GM21423 (cell line): ENCODE data around the gene TMEM209.

ENCODE experiments used
- ATAC-seq: cut with Tn5 transposase; IDR thresholded peaks from one replicate; pipeline ENCODE4 v1.9.1; 2021; ENCODE audit warnings: mild to moderate bottlenecking, moderate library complexity; ENCODE audit not compliant: unreplicated experiment

The TMEM209 gene

DNA sequence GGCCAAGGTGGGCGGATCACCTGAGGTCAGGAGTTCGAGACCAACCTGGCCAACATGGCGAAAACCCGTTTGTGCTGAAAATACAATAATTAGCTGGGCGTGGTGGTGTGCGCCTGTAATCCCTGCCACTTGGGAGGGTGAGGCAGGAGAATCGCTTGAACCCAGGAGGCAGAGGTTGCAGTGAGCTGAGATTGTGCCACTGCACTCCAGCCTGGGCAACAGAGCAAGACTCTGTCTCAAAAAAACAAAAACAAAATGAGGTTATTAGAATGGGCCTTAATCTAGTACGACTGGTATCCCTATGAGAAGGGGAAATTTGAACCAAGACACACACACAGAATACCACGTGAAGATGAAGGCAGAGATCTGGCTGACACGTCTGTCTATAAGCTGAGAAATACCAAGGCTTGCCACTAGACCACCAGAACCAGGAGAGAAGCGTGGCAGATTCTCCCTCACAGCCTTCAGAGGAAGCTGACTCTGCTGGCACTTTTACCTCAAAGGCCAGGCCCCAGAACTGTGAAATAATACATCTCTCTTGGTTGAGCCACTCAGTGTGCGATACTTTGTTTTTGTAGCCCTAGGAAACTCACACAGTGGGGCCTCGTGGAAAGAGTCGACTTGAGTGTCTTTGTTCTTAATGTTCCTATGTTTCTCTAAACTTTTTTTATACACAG lies 59.6 kb downstream of the TMEM209 start:
- no peak for ATAC-seq

DNA sequence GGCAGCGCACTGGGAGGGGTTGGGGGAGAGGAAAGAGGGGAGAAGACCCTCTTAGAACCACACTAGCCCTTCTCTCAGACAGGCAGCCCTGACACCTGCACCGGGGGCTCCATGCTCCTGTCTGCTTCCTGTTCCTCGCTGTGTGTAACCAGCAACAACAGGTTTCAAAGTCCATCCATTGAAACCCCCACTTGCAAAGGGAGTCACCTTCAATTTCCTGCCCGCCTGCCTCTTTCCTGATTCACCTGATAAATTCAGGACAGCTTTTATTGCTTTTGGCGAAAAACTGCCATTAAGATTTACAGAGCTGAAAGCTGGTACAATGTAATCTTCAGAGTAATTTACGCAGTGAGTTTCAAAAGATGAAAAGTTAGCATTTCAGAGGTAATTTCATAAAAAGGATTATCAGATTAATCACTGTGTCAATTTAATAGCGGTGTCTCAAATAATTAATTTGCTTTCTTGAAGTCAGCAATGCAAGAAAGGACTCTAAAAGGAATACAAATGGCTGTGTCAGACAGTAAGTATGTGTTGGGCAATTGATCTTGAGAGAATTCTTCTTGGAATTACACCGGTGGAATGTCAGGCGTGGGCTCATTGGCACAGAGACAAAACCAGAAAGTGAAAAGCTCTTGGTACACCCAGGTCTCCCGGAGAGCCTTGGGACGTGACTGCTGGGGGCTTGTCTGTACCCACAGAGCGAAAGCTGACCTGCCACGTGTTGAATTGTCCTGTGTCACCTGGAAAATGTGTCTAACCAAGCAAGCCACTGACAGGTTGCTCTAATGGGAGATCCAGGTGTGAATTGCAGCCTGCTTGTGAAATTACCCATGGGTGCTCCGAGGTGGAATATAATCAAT lies 60.7 kb downstream of the TMEM209 start:
- ATAC-seq, result no peak

DNA sequence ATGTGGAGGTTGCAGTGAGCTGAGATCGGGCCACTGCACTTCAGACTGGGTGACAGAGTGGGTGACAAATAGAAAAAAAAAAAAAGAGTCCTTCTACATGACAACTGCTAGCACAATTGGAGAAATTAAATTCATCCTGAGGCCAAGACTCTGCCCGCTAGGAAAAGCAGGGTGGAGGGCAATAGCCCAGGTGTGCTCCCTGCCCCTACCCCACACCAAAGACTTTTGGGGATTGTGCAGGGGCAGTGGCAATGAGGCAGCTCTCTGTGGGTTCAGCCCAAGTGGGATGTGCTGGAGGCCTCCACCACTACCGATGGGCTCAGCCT lies 61.3 kb downstream of the TMEM209 start:
- ATAC-seq, result no peak

DNA sequence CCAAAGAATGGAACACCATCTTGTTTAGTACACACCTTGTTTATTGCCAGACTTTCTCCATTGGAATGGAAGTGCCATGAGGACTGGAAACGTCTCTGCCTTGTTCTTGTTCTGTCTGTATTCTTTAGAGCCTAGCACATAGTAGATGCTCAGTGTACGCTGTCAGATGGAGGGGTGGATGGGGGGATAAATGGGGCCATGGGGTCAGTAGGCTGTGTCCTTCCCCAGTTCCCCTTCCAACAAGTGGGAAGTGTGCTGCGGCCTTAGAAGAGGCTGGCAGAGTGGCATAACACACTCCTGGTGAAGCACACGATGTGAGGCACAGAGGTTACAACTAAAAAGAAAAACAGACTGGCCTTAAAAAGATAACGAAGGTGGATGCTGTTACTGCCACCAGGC lies 61.9 kb downstream of the TMEM209 start:
- ATAC-seq, result no peak

DNA sequence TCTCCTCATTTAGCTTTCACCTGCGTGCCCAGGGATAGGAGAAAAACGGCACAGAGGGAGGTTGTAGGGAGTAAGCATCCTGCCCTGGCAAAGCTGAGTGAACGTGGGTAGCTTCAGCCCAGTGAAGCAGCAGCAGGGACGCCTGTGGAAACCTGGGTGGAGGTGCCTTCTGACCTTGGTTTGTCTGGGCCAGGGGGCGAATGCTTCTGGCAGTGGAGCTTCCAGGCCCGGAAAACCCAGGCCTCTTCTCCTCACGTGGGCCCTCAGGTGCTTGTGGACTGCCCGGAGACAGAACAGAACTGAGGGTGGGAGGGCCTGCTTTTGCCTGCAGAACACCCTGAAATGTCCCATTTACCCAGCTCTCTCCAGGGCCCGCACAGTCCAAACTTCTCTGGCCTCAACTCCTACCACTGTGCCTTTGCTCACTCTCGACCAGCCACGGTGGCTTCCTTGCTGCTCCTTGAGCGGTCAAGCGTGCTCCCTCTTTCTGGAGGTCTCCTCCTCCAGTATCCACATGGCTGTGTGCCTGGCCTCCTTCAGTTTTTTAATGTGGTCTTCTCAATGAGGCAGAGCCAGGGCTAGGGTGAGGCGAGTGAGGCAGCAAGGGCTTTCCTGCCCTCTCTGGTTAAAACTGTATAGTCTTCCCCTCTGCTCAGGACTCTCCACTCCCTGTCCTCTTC lies 62.4 kb downstream of the TMEM209 start:
- no peak for ATAC-seq

DNA sequence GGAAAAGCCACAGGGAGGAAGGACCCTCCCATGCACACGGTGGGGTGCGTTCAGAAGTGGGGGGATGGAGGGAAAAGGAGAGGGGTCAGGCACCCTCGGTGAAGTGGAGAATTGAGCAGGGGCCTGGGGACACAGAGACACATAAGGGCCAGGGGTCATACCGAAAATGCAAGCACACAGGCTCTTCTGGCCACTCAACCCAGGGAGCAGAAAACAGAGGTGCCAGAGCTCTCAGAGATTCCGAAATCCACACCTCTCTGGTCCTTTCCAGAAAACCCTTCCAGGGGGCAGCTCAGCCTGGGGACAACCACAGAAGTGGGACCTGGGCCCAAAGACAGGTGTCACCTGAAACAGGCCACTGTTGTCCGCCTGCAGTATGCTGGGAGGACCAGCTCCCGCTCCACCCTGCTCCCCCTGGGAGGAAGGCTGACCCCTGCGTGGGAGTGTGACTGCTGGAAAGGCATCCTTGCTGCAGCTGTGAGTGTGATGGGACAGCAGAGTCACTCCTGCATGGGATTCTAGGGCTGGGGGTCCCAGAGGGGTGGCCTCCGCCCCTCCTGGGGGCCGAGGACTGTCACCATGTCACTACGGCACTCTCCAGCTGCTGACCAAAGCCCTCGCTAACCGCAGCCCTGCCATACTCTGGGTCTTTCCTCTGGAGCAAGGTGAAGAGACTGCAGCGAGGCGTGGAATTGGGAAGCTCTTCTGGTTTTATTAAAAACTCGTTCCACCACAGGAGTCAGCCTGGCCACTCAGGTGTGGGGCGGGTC lies 63.1 kb downstream of the TMEM209 start:
- ATAC-seq, result no peak

DNA sequence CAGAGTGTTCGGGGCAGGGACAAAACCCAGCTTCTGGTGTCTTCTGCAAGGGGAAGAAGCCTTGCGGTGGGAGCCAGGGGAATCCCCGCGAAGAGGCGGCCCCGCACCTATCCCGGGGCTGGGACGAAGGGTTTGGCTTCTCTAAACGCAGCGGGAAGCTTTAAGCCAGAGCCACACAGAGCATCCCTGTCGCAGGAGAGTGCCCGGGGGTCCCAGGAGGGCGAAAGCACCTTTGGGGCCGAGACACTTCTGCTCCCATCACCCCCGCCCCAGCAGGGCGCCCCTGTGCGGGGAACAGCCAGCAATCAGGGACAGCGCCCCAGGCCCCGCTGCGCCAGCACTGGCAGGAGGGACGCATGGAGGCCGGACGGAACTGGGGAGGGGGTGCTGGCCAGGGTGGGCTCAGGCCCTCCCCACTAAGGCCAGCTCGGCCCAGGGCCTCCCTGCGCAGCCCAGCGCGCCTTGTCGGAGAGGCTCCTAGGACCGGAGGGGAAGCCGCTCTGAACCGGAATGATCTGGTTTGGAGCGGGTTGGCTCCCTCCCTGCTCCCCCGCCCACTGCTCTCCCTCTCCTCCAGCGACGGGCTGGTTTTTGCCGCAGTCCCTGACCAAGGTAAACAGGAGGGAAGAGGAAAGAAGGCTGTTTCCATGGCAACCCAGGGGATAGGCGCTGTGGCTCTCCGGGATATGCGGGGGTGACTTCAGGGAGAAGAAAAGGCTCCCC lies 63.9 kb downstream of the TMEM209 start:
- ATAC-seq, result peak; percentile 49

DNA sequence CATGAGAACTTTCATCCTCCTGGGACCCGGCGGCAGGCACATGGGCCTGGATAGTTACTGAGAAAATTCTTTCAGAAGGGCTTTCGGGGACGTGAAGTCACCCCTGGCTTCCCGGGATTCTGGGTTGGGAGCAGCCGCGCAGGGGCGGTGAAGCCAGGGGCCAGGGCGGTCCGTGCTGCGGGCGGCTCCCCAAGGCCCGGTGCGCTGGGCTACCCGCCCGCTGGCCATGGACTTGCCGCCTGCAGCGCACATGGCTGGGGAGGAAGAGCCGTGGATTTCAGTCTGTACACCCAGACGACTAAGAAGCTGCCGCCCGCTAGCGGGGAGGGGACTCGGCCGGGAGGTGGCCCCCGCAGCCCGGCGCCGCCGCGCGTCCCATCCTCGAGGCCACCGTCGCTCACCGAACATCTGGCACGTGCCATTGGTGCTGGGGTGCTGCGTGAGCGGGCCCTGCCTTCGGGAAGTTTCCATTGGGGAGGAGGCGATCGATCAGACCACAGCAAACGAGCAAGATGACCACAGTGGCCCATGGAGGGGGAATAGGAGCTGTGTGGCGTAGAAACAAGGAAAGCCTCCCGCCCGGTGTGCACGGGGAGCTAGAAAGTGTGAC lies 64.5 kb downstream of the TMEM209 start:
- no peak for ATAC-seq

DNA sequence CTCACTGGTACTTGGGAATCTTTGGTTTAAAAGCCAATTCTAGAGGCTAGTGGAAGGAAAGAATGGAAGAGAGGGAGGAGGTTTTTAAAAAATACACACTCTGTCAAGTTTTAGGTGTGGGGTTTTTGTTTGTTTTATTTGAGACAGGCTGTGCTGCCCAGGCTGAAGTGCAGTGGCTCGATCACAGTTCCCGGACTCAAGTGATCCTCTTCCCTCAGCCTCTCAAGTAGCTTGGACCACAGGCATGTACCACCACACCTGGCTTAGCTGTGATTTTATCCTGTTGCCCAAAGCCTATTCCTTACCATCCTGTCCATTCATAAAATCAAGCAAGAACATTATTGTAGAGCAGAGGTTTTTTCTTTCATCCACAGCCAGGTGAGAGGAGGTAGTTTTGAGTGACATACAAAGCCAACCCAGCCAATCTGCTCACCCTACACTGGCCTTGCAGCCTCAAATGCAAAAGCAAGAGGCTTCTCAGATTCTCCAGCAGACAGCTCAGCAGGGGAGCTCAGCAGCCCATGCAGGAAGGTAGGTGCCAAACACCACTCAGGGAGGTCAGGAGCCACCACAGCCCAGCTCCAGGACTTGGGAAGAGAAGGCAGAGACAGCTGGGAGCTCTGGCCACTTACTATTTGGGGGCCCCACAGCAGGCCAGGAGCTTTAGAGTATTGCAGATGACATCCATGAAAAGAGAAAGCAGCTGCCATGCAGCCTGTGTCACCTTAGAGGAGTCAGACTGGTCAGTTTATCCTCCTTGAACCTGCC lies 65.8 kb downstream of the TMEM209 start:
- ATAC-seq, result no peak

DNA sequence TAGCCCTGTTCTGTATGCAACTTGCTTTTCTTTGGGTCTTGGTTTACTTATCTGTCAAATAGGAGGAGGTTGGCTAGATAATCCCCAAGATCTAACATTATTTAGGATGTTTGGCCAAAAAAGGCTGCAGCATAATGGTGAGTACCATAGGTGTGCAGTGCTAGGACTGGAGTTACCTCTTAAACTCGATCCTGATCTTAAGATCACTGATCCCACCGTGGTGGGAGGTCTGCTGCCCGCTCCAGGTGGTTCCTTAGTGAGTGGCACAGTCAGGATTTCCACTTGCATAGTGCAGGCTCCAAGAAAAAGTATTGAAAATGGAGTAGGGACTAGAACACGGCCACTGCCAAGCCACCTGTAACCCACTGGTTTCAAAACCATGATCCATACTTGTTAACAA lies 68.0 kb downstream of the TMEM209 start:
- ATAC-seq, result no peak

DNA sequence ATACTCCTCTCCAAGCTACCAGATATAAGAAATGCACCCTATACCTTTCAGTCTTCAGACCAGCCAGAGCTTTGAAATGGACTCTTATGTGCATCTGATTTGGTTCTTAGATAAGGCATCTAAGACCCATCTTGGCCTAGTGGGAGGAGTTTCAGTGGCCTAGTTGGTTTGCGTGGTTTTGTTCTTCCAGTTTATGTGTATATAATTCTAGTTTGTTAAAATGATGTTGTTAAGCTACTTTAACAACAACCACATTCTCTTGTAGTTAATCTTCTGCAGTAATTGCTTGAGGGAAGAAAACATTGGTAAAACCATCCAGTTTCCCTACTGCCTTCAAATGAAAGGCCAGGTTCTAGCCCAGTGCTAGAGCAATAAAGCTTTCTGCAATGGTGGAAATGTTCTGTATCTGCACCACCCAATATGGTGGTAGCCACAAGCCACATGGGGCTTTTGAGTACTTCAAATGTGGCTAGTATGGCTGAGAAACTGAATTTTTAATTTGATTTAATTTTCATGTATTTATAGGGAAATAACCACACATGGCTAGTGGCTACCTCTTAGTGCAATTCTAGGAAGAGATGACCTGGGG lies 68.5 kb downstream of the TMEM209 start:
- no peak for ATAC-seq

DNA sequence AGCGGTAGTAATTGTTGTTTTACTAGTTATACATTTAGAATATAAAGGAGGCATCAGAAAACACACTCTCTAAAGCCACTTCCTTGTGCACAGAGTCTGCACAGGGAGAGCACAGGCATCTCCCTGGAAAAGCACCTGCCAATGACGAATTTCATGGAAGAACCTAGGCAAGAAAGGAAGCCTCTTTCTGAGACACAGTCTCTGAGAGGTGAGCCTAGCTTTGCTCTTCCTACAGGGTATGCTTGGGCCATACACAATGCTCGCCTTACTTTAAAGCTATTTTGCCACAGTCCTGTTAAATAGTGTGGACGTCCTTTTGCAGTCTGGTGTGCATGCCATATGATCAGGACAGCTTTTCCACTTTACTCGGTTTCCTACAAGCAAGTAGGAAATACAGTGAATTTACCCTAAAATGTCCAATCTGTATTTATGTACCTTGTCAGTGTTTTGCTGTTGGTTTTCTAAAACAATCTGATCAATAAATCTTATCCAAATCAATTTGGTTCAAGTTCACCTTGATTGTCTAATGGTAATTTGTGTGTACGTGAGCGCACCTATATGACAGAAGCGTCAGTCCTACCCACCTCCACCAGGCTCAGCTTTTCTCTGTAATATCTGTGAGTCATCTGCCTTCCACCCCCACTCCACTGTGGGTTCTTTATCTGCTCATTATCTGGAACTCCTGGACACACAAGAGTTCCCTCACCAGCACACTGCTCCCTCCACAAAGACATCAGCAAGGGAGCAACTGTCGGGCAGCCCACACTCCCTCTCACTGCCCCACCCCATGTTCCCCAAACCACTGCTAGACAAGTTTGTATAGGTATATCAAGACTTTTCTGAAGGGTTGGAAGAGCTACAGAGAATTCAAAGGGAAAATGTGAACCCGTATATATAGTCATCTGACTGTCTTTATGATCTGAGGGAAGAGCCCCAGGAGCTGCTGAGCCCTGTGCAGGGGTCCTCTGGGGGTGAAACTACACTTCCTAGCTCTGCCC lies 69.7 kb downstream of the TMEM209 start:
- ATAC-seq, result no peak

DNA sequence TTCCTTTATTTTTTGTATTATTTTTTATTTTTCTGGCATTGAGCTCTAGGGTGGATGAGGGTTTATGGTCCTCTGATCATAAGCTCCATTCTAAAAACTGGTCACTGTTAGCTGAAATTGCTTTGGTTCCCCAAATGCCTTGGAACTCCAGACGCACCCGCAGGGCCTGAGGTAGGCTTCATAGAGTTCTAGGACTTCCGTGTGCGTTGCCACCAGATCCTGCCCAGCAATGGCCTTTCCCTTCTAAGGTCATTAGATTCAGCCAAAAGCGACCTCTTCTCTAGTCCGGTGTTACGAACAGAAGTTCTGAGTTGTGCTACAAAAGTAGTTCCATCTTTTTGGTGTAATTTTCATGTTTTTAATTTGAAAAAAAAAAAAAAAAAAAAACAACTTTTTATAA lies 70.5 kb downstream of the TMEM209 start:
- no peak for ATAC-seq

DNA sequence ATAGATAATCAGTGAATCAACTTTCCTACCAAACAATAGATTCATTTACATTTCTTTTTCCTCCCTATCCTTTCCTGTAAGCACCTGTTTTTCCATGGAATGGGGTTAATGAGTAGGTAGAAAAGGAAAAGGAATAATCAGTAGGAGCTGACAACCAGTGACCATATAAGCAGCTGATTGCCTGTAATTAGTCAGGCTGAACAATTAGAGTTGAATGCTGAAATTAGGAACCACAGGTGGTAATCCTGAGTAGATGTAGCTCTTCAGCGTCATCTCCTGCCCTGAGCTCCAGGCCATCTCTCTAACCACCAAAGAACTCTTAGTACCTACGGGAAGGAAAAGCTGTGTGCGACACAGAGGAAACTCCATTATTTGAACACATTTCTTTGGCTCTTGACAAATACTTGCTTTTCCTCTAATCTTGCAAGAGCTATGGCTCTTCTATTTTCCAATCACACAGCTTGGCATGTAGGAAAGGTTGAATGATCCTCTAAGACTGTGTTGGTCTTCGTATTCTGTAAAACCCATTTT lies 71.0 kb downstream of the TMEM209 start:
- no peak for ATAC-seq

DNA sequence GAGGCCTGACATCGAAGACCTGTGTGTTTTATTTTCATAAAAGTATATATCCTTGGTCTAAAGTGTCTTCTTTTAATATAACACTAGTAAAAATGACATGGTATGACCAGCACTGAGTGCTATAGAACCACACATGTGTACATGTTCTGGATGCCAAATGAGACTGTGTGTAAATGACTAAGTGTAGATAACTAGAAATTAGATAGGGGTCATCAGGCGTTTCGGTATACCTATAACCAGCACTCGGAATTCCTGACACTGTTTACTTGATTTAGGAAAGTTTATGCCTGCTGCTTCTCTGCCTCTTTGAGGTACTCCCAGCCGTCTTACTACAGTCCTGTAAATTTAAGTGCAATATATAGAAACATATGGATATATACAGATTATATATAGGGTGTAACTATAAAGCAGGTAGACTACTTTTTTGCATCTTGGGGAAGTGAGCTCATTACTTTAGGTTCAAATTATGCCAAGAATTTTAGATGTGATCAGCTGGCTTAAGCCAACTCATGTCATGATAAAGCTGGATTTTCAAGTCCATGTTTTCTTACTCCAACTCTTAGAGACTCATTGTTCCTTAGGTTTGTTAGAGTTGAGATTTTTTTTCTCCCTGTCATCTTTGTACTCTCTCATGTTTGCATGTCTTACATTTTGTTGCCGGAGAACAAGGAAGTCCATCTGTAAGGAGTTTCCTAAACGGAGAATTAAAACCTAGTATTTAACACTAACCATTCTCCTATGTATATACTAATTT lies 72.0 kb downstream of the TMEM209 start:
- ATAC-seq, result no peak

DNA sequence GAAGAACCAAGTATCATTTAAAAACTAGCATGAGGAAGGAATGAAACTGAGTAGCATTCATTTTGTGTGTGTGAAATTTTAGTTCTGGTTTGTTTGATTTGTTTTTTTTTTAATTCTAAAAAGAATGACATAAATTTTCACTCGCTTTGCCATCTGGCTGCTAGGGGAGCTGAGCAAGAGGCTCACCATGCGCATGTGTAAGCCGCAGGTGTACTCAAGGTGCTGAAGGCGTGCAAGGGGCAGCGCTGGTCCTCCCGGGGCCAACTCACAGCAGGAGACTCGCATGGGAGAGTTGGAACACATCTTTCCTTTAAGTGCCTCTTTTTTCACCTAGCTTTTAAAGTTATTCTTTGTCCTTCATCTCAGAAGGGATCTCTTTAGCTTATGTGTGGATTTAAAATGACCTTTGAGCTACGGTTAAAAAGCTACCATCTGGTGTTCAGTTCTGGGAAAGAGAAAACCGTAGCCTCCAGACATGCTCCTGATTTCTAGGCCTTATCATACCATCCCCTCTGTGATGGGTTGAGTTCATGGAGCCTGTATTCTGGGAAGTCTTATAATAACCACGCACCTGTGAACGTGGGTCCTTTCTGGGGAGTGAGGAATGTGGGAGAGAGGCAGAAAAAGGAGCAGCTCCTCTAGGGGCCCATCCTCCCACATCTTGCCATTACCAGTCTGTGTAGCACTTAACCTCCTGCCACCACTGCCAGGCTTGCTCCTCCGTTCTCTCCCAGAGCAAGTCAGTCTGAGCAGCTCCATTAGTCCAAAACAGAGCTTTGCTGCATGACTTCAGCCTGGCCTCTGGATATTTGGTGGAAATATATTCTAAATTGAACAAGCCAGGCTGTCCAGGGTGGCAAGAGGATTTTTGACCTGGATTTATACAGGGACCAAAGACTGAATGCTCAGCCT lies 73.0 kb downstream of the TMEM209 start:
- ATAC-seq, result no peak
